A549 (cell line): ENCODE results near the gene DDIAS. TPM values are rescaled to one million over a fixed set of nuclear protein-coding genes. Genes with fewer than 3 reads are reported as not detected.

Source experiments
- ATAC-seq, 2 experiments: fragments of 200-7000 bp in 1 of 2; fragments of >200 bp in 1 of 2; cut with Nextera tagmentation in 1 of 2; cut with Tn5 transposase in 1 of 2; 3 replicates each; pipeline versions ENCODE4 v1.8.0 to v1.9.1; 2018 to 2020; ENCODE audit warnings: mild to moderate bottlenecking in 1 of 2, moderate library complexity in 1 of 2
- CTCF ChIA-PET: fragments of 300-600 bp; sonication (Branson Sonifier 250); formaldehyde crosslinking; extraction: SDS; loops from one replicate; lab custom pipeline; 2021; ENCODE audit warnings: antibody characterized with exemption, inconsistent platforms; lab: Yijun Ruan, JAX
- POLR2A ChIA-PET: fragments of 350-600 bp; formaldehyde crosslinking; extraction: SDS; loops from one replicate; lab custom pipeline; 2021; ENCODE audit warnings: antibody characterized with exemption, inconsistent platforms; lab: Yijun Ruan, JAX
- DNase-seq, 2 experiments: peaks; one replicate each; pipeline versions ENCODE4 v3.0.0 to v3.0.0-alpha.2; 2011 to 2016; ENCODE audit warnings: low read depth in 1 of 2, low spot score in 1 of 2
- FAIRE-seq: peaks from 2 replicates; lab custom pipeline; 2011; peaks lifted over from hg19 to GRCh38; lab: Jason Lieb, UNC
- H3K27ac ChIP-seq, 2 experiments: fragments of >200 bp; sonication (Bioruptor Twin); formaldehyde crosslinking; 3 replicates each; pipeline ENCODE4 v1.5.1; 2016 to 2017
- H3K4me1 ChIP-seq: fragments of >200 bp; sonication (Bioruptor Twin); formaldehyde crosslinking; 3 replicates; pipeline ENCODE4 v1.6.1; 2016
- H3K4me2 ChIP-seq: fragments of >200 bp; sonication (Bioruptor Twin); formaldehyde crosslinking; 3 replicates; pipeline ENCODE4 v1.6.1; 2016
- H3K4me3 ChIP-seq: fragments of >200 bp; sonication (Bioruptor Twin); formaldehyde crosslinking; 3 replicates; pipeline ENCODE4 v1.5.1; 2016
- H3K9me3 ChIP-seq: fragments of >200 bp; sonication (Bioruptor Twin); formaldehyde crosslinking; 3 replicates; pipeline ENCODE4 v1.6.1; 2016
- CBX2 ChIP-seq: fragments of 200-600 bp; sonication (generic); IDR thresholded peaks from 2 replicates; pipeline ENCODE4 v1.6.1; 2016; ENCODE audit warnings: low read depth, mild to moderate bottlenecking, borderline replicate concordance
- CEBPB ChIP-seq, 2 experiments: fragments of >200 bp in 1 of 2; sonication (Bioruptor Twin) in 1 of 2; formaldehyde crosslinking in 1 of 2; IDR thresholded peaks; 2 replicates each; pipeline ENCODE4 v1.6.1; 2012 to 2016
- CHD4 ChIP-seq: fragments of 200-600 bp; sonication (generic); IDR thresholded peaks from 2 replicates; pipeline ENCODE4 v1.6.1; 2016; ENCODE audit warnings: antibody characterized with exemption, mild to moderate bottlenecking, borderline replicate concordance
- EHF ChIP-seq: fragments of 250-450 bp; sonication (Bioruptor Pico); IDR thresholded peaks from 2 replicates; pipeline ENCODE4 v1.5.0; 2020; ENCODE audit warnings: mild to moderate bottlenecking
- EP300 ChIP-seq, 2 experiments: fragments of >200 bp; sonication (Bioruptor Twin); formaldehyde crosslinking; IDR thresholded peaks; 2 replicates in 1 of 2; 3 replicates in 1 of 2; pipeline ENCODE4 v1.6.1; 2016 to 2017
- ESRRA ChIP-seq: fragments of 150-350 bp; IDR thresholded peaks from 2 replicates; pipeline ENCODE4 v1.6.1; 2014; ENCODE audit warnings: mild to moderate bottlenecking, low read length, borderline replicate concordance
- FOSB ChIP-seq: fragments of 250-450 bp; sonication (Bioruptor Pico); IDR thresholded peaks from 2 replicates; pipeline ENCODE4 v1.5.0; 2020; ENCODE audit warnings: mild to moderate bottlenecking, moderate library complexity
- FOSL2 ChIP-seq, 2 experiments: fragments of 450-650 bp in 1 of 2; fragments of >200 bp in 1 of 2; sonication (Bioruptor Twin) in 1 of 2; formaldehyde crosslinking; IDR thresholded peaks; 2 replicates each; pipeline versions ENCODE4 v1.5.0 to v1.6.1; 2016 to 2020; ENCODE audit warnings: mild to moderate bottlenecking in 1 of 2, moderate library complexity in 1 of 2
- FOXS1 ChIP-seq: fragments of 250-450 bp; sonication (Bioruptor Pico); IDR thresholded peaks from 2 replicates; pipeline ENCODE4 v1.5.0; 2020; ENCODE audit warnings: mild to moderate bottlenecking, moderate library complexity
- HEYL ChIP-seq: fragments of 250-450 bp; sonication (Bioruptor Pico); IDR thresholded peaks from 2 replicates; pipeline ENCODE4 v1.8.0; 2021; ENCODE audit warnings: mild to moderate bottlenecking, moderate library complexity
- HOXA7 ChIP-seq: fragments of 250-450 bp; sonication (Bioruptor Pico); IDR thresholded peaks from 2 replicates; pipeline ENCODE4 v1.5.0; 2020; ENCODE audit warnings: mild to moderate bottlenecking, moderate library complexity
- HOXB5 ChIP-seq: fragments of 250-450 bp; sonication (Bioruptor Pico); IDR thresholded peaks from 2 replicates; pipeline ENCODE4 v1.5.0; 2020; ENCODE audit warnings: mild to moderate bottlenecking, moderate library complexity
- JUNB ChIP-seq: fragments of >200 bp; sonication (Bioruptor Twin); formaldehyde crosslinking; IDR thresholded peaks from 2 replicates; pipeline ENCODE4 v1.6.1; 2016
- KDM5A ChIP-seq: fragments of 200-600 bp; sonication (generic); IDR thresholded peaks from 2 replicates; pipeline ENCODE4 v1.6.1; 2016; ENCODE audit warnings: antibody characterized with exemption, mild to moderate bottlenecking
- MAZ ChIP-seq: fragments of 150-350 bp; IDR thresholded peaks from 2 replicates; pipeline ENCODE4 v1.6.1; 2014; ENCODE audit warnings: antibody characterized with exemption, low read depth, low read length, borderline replicate concordance
- PHF8 ChIP-seq: fragments of 200-600 bp; sonication (generic); IDR thresholded peaks from 2 replicates; pipeline ENCODE4 v1.6.1; 2016; ENCODE audit warnings: low read depth, mild to moderate bottlenecking, antibody characterized with exemption, moderate library complexity, borderline replicate concordance
- POLR2A ChIP-seq: IDR thresholded peaks from 2 replicates; pipeline ENCODE4 v1.6.1; 2012; ENCODE audit warnings: mild to moderate bottlenecking, low read length
- POLR2AphosphoS2 ChIP-seq: conservative IDR thresholded peaks from 2 replicates; pipeline ENCODE4 v1.6.1; 2012; ENCODE audit warnings: low read length, improper control_type of control experiment, inconsistent platforms
- RAD21 ChIP-seq, 2 experiments: fragments of >200 bp in 1 of 2; sonication (Bioruptor Twin) in 1 of 2; formaldehyde crosslinking in 1 of 2; IDR thresholded peaks in 1 of 2; conservative IDR thresholded peaks in 1 of 2; 2 replicates in 1 of 2; 3 replicates in 1 of 2; pipeline ENCODE4 v1.6.1; 2012 to 2018; ENCODE audit warnings: inconsistent platforms in 1 of 2
- SMC3 ChIP-seq: fragments of >200 bp; sonication (Bioruptor Twin); formaldehyde crosslinking; IDR thresholded peaks from 3 replicates; pipeline ENCODE4 v1.6.1; 2018; ENCODE audit warnings: inconsistent platforms
- TP53 ChIP-seq: fragments of 250-450 bp; sonication (Bioruptor Pico); IDR thresholded peaks from 2 replicates; pipeline ENCODE4 v1.5.0; 2021; ENCODE audit warnings: mild to moderate bottlenecking, moderate library complexity
- ZFP36 ChIP-seq: fragments of 450-650 bp; IDR thresholded peaks from 2 replicates; pipeline ENCODE4 v1.6.1; 2014; ENCODE audit warnings: borderline replicate concordance; ENCODE audit not compliant: partially characterized antibody
- WGBS: methylation state at CpG from one replicate; pipeline ENCODE4 v1.1.6; 2017; ENCODE audit errors: missing lambda C conversion rate; 5-methylcytosine and 5-hydroxymethylcytosine counted together
- polyA plus RNA-seq, 4 experiments: library from polyadenylated mRNA; depleted of rRNA in 3 of 4; stranded (reverse); fragments of >200 nt; fragmentation: RNase III in 1 of 4; extraction: RNeasy Plus Mini Kit Qiagen cat#74134 plus additional on column Dnase treatment in 1 of 4; gene quantifications; 2 replicates in 3 of 4; 3 replicates in 1 of 4; pipeline ENCODE4 v1.2.3, GENCODE V29; 2011 to 2017
- TF ChIP-seq, protein P1 (sequence below): fragments of >200 bp; sonication (Bioruptor Twin); formaldehyde crosslinking; IDR thresholded peaks from 3 replicates; pipeline ENCODE4 v1.5.1; 2016
- TF ChIP-seq, protein P2 (sequence below): fragments of 200-600 bp; sonication (generic); IDR thresholded peaks from 2 replicates; pipeline ENCODE4 v1.6.1; 2016; ENCODE audit warnings: antibody characterized with exemption, mild to moderate bottlenecking, moderate library complexity
- TF ChIP-seq, protein P3 (sequence below): IDR thresholded peaks from 2 replicates; pipeline ENCODE4 v1.6.1; 2012
- TF ChIP-seq, protein P4 (sequence below): IDR thresholded peaks from 2 replicates; pipeline ENCODE4 v1.6.1; 2012; ENCODE audit warnings: low read depth, borderline replicate concordance

The DDIAS gene
- polyA plus RNA-seq, 2 of the 4 experiments (the other 2 are of a cell fraction): 14.7 to 23.9 TPM

DNA sequence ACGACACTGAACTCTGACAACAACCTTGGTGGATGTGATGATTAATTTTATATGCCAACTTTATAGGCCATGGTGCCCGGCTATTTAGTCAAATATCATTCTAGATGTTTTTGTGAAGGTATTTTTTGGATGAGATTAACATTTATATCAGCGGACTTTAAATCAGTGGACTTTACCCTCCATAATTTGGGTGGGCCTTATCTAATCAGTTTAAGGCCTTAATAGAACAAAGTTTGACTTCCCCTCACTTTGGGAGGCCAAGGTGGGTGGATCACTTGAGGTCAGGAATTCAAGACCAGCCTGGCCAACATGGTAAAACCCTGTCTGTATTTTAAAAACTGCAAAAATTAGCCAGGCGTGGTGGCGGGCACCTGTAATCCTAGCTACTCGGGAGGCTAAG is 5.4 kb upstream of the DDIAS start:
- ATAC-seq: no peak
- WGBS: 92% methylated on average over 6 of the region's 6 CpGs
- POLR2A ChIA-PET: interaction anchor here (0.6 kb wide), 1 partner anchor 390 kb away, joined by 3 read pairs; the partner anchor contains the start of gene CCDC90B

DNA sequence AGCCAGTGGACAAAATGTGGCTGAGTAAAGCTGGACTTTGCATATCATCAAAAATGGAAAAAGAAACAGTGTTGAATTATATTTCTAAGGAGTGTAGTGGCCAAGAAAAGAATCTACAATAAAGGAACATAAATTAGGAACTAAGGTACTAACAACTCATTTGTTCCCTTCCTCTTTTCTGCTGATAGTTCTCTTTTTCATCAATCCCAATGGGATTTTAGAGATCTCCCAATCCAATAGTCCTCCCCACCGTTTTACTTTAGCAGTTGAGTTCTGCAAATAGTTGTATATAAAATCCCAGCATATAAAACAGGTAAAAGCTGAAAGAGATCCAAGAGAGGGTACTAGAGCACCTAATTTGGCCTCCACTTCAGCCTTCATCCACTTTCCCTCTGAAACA is 3.3 kb upstream of the DDIAS start:
- Histone ChIP-seq H3K4me1 (peaks cover 13% of the 10 kb centered on the region), H3K9me3 (no peaks in the 10 kb centered on the region), H3K4me2 (no peak overlapping the region), H3K27ac (no peak overlapping the region), H3K4me3 (no peak overlapping the region)
- FAIRE-seq (no peak), DNase-seq (no peak), ATAC-seq (no peak)
- ChIA-PET CTCF (interaction anchor here (0.5 to 2.1 kb wide), 4 partner anchors 31 to 352 kb away, joined by 3 to 13 read pairs (median 5); no protein-coding TSS in a partner anchor), POLR2A (no interaction called here)
- 45% methylated on average over 1 of the region's 1 CpG for WGBS
- TF ChIP-seq HOXB5 (CRISPR knock-in tag) (no peak), RAD21 (conservative IDR thresholded peaks at IDR 0.05 in 1 of 2, IDR thresholded peaks at IDR 0.05 in 1 of 2) (no peak), SMC3 (no peak), CBX2 (no peak), POLR2A (no peak), FOSL2 (IDR thresholded peaks at IDR 0.05) (no peak), FOSL2 (CRISPR knock-in tag; IDR thresholded peaks at IDR 0.05) (no peak), TP53 (no peak)

More for the DNA sequence above, 5.4 kb upstream of the DDIAS start:
- Histone ChIP-seq H3K27ac (no peak overlapping the region), H3K4me2 (no peak overlapping the region), H3K9me3 (no peaks in the 10 kb centered on the region), H3K4me1 (peaks cover 8% of the 10 kb centered on the region), H3K4me3 (no peak overlapping the region)
- no peak for TF ChIP-seq HOXA7
- no peak for TF ChIP-seq JUNB
- TF ChIP-seq MAZ: no peak
- TF ChIP-seq, protein P1, sequence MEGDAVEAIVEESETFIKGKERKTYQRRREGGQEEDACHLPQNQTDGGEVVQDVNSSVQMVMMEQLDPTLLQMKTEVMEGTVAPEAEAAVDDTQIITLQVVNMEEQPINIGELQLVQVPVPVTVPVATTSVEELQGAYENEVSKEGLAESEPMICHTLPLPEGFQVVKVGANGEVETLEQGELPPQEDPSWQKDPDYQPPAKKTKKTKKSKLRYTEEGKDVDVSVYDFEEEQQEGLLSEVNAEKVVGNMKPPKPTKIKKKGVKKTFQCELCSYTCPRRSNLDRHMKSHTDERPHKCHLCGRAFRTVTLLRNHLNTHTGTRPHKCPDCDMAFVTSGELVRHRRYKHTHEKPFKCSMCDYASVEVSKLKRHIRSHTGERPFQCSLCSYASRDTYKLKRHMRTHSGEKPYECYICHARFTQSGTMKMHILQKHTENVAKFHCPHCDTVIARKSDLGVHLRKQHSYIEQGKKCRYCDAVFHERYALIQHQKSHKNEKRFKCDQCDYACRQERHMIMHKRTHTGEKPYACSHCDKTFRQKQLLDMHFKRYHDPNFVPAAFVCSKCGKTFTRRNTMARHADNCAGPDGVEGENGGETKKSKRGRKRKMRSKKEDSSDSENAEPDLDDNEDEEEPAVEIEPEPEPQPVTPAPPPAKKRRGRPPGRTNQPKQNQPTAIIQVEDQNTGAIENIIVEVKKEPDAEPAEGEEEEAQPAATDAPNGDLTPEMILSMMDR: no peak
- no peak for TF ChIP-seq EP300 (IDR thresholded peaks at IDR 0.05)
- TF ChIP-seq, protein P2, sequence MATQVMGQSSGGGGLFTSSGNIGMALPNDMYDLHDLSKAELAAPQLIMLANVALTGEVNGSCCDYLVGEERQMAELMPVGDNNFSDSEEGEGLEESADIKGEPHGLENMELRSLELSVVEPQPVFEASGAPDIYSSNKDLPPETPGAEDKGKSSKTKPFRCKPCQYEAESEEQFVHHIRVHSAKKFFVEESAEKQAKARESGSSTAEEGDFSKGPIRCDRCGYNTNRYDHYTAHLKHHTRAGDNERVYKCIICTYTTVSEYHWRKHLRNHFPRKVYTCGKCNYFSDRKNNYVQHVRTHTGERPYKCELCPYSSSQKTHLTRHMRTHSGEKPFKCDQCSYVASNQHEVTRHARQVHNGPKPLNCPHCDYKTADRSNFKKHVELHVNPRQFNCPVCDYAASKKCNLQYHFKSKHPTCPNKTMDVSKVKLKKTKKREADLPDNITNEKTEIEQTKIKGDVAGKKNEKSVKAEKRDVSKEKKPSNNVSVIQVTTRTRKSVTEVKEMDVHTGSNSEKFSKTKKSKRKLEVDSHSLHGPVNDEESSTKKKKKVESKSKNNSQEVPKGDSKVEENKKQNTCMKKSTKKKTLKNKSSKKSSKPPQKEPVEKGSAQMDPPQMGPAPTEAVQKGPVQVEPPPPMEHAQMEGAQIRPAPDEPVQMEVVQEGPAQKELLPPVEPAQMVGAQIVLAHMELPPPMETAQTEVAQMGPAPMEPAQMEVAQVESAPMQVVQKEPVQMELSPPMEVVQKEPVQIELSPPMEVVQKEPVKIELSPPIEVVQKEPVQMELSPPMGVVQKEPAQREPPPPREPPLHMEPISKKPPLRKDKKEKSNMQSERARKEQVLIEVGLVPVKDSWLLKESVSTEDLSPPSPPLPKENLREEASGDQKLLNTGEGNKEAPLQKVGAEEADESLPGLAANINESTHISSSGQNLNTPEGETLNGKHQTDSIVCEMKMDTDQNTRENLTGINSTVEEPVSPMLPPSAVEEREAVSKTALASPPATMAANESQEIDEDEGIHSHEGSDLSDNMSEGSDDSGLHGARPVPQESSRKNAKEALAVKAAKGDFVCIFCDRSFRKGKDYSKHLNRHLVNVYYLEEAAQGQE: no peak
- TF ChIP-seq FOSB (CRISPR knock-in tag): no peak
- TF ChIP-seq ZFP36: no peak
- TF ChIP-seq, protein P3, sequence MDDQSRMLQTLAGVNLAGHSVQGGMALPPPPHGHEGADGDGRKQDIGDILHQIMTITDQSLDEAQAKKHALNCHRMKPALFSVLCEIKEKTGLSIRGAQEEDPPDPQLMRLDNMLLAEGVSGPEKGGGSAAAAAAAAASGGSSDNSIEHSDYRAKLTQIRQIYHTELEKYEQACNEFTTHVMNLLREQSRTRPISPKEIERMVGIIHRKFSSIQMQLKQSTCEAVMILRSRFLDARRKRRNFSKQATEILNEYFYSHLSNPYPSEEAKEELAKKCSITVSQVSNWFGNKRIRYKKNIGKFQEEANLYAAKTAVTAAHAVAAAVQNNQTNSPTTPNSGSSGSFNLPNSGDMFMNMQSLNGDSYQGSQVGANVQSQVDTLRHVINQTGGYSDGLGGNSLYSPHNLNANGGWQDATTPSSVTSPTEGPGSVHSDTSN: no peak
- no peak for TF ChIP-seq ESRRA
- no peak for TF ChIP-seq PHF8
- no peak for TF ChIP-seq CHD4
- TF ChIP-seq CEBPB (IDR thresholded peaks at IDR 0.05): no peak
- no peak for TF ChIP-seq EHF (CRISPR knock-in tag)
- no peak for TF ChIP-seq POLR2AphosphoS2
- no peak for TF ChIP-seq FOXS1
- no peak for TF ChIP-seq KDM5A
- TF ChIP-seq RAD21 (conservative IDR thresholded peaks at IDR 0.05 in 1 of 2, IDR thresholded peaks at IDR 0.05 in 1 of 2): no peak
- TF ChIP-seq, protein P4, sequence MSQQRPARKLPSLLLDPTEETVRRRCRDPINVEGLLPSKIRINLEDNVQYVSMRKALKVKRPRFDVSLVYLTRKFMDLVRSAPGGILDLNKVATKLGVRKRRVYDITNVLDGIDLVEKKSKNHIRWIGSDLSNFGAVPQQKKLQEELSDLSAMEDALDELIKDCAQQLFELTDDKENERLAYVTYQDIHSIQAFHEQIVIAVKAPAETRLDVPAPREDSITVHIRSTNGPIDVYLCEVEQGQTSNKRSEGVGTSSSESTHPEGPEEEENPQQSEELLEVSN: no peak
- TF ChIP-seq HEYL: no peak
- no peak for FAIRE-seq
- no peak for DNase-seq
- CTCF ChIA-PET: interaction anchor here (1.6 kb wide), 2 partner anchors 11 to 29 kb away, joined by 3 to 8 read pairs; no protein-coding TSS in a partner anchor
